HG03097 (cell line): ENCODE measurements around the gene APOL6.
"Not testable (repeated sequence)": the region's sequence is repeated elsewhere in the genome, so short reads cannot be mapped to it uniquely, and the experiment has no call there.

ENCODE experiments used
- ATAC-seq: cut with Tn5 transposase; IDR thresholded peaks from one replicate; pipeline ENCODE4 v1.9.1; 2021; ENCODE audit not compliant: unreplicated experiment, low FRiP score

APOL6 gene

GRCh38 chr22:35634943-35635540 is 13.2 kb upstream of the APOL6 start:
- no peak for ATAC-seq

- ATAC-seq = no peak
Measured at GRCh38 chr22:35637254-35637653, 11.0 kb upstream of the APOL6 start.

GRCh38 chr22:35638001-35638400 is 10.2 kb upstream of the APOL6 start:
- no peak for ATAC-seq

- no peak for ATAC-seq
Measured at GRCh38 chr22:35638410-35638809, 9.8 kb upstream of the APOL6 start.

GRCh38 chr22:35641494-35642120 is 6.6 kb upstream of the APOL6 start:
- ATAC-seq = no peak

GRCh38 chr22:35642305-35642741 is 5.9 kb upstream of the APOL6 start:
- ATAC-seq = no peak

- no peak for ATAC-seq
Measured at GRCh38 chr22:35643991-35644390, 4.3 kb upstream of the APOL6 start.

- no peak for ATAC-seq
Measured at GRCh38 chr22:35645646-35646045, 2.6 kb upstream of the APOL6 start.

GRCh38 chr22:35649026-35649553 is 844 bp downstream of the APOL6 start:
- no peak for ATAC-seq

- ATAC-seq = no peak
Measured at GRCh38 chr22:35649636-35650250, 1.5 kb downstream of the APOL6 start.

- no peak for ATAC-seq
Measured at GRCh38 chr22:35651085-35651484, 2.8 kb downstream of the APOL6 start.

GRCh38 chr22:35653824-35654223 is 5.6 kb downstream of the APOL6 start:
- ATAC-seq = no peak

GRCh38 chr22:35656284-35656752 is 8.1 kb downstream of the APOL6 start:
- ATAC-seq = no peak

GRCh38 chr22:35657571-35658312 is 9.5 kb downstream of the APOL6 start:
- no peak for ATAC-seq

- no peak for ATAC-seq
Measured at GRCh38 chr22:35660291-35661127, 12.3 kb downstream of the APOL6 start.

- no peak for ATAC-seq
Measured at GRCh38 chr22:35661464-35661863, 13.2 kb downstream of the APOL6 start.

- no peak for ATAC-seq
Measured at GRCh38 chr22:35662914-35663313, 14.7 kb downstream of the APOL6 start.

GRCh38 chr22:35663371-35663770 is 15.1 kb downstream of the APOL6 start:
- ATAC-seq = no peak

- ATAC-seq = no peak
Measured at GRCh38 chr22:35664955-35665587, 16.8 kb downstream of the APOL6 start.

GRCh38 chr22:35666699-35667098 is 18.5 kb downstream of the APOL6 start:
- ATAC-seq = not testable (repeated sequence)
